OCI-LY7 (cell line): ENCODE measurements around the gene ODF4.
A peak's percentile ranks its signal among the peaks of the same experiment; 100 is the strongest.

Experiments used
- CTCF ChIP-seq: fragments of 200-600 bp; sonication (generic); conservative IDR thresholded peaks from 2 replicates; pipeline ENCODE4 v1.5.1; 2014; ENCODE audit warnings: mild to moderate bottlenecking, antibody characterized with exemption, low read length, moderate library complexity, mixed read lengths
- EZH2phosphoT487 ChIP-seq: fragments of 200-600 bp; sonication (generic); IDR thresholded peaks from 2 replicates; pipeline ENCODE4 v1.6.1; 2018; ENCODE audit warnings: low read depth, borderline replicate concordance, mild to moderate bottlenecking, mixed run types, antibody characterized with exemption, low read length, moderate library complexity, mixed read lengths

GRCh38 chr17:8376271-8377067, 36.8 kb downstream of the ODF4 start, which contains the start of gene KRABD2:
- TF ChIP-seq CTCF (peak; percentile 73), EZH2phosphoT487 (no peak)
